HEK293 (cell line): Measurements from ENCODE around the gene SMIM41.

ENCODE experiments used
- GFI1B ChIP-seq: fragments of 450-650 bp; formaldehyde crosslinking; IDR thresholded peaks from 2 replicates; pipeline ENCODE4 v1.5.1; 2016; ENCODE audit warnings: missing biosample characterization, missing genetic modification characterization
- KLF1 ChIP-seq: fragments of 450-650 bp; formaldehyde crosslinking; IDR thresholded peaks from 2 replicates; pipeline ENCODE4 v1.5.1; 2016; ENCODE audit warnings: missing biosample characterization, missing genetic modification characterization
- MEIS1 ChIP-seq: sonication (generic); formaldehyde crosslinking; IDR thresholded peaks from 2 replicates; pipeline ENCODE4 v1.8.1; 2022; ENCODE audit warnings: missing genetic modification reagents, mild to moderate bottlenecking, borderline replicate concordance
- ZBTB8A ChIP-seq: fragments of 450-650 bp; formaldehyde crosslinking; IDR thresholded peaks from 2 replicates; pipeline ENCODE4 v1.5.1; 2016; ENCODE audit warnings: missing biosample characterization, missing genetic modification characterization
- ZNF132 ChIP-seq: fragments of 450-650 bp; formaldehyde crosslinking; IDR thresholded peaks from 2 replicates; pipeline ENCODE4 v1.5.1; 2017; ENCODE audit warnings: missing biosample characterization, missing genetic modification characterization, borderline replicate concordance
- ZNF157 ChIP-seq: fragments of 450-650 bp; formaldehyde crosslinking; IDR thresholded peaks from 2 replicates; pipeline ENCODE4 v1.5.1; 2016; ENCODE audit warnings: missing biosample characterization, missing genetic modification characterization
- ZNF175 ChIP-seq: fragments of 450-650 bp; formaldehyde crosslinking; IDR thresholded peaks from 2 replicates; pipeline ENCODE4 v1.5.1; 2016; ENCODE audit warnings: missing biosample characterization, missing genetic modification characterization
- ZNF221 ChIP-seq: fragments of 450-650 bp; formaldehyde crosslinking; IDR thresholded peaks from 2 replicates; pipeline ENCODE4 v1.5.1; 2017; ENCODE audit warnings: missing biosample characterization, missing genetic modification characterization, borderline replicate concordance
- ZNF423 ChIP-seq: fragments of 450-650 bp; formaldehyde crosslinking; IDR thresholded peaks from 2 replicates; pipeline ENCODE4 v1.5.1; 2016; ENCODE audit warnings: missing biosample characterization, missing genetic modification characterization
- ZNF48 ChIP-seq: fragments of 450-650 bp; formaldehyde crosslinking; IDR thresholded peaks from 2 replicates; pipeline ENCODE4 v1.5.1; 2016; ENCODE audit warnings: missing biosample characterization, missing genetic modification characterization
- ZNF514 ChIP-seq: fragments of 450-650 bp; formaldehyde crosslinking; IDR thresholded peaks from 2 replicates; pipeline ENCODE4 v1.5.1; 2016; ENCODE audit warnings: missing biosample characterization, missing genetic modification characterization
- ZNF530 ChIP-seq: fragments of 450-650 bp; formaldehyde crosslinking; IDR thresholded peaks from 2 replicates; pipeline ENCODE4 v1.5.1; 2016; ENCODE audit warnings: low read depth, missing biosample characterization, missing genetic modification characterization
- ZNF544 ChIP-seq: fragments of 450-650 bp; formaldehyde crosslinking; IDR thresholded peaks from 2 replicates; pipeline ENCODE4 v1.5.0; 2017; ENCODE audit warnings: missing biosample characterization, missing genetic modification characterization
- ZNF558 ChIP-seq: fragments of 450-650 bp; formaldehyde crosslinking; IDR thresholded peaks from 2 replicates; pipeline ENCODE4 v1.5.1; 2016; ENCODE audit warnings: missing biosample characterization, missing genetic modification characterization
- ZNF596 ChIP-seq: fragments of 450-650 bp; IDR thresholded peaks from 2 replicates; pipeline ENCODE4 v1.5.0; 2018; ENCODE audit warnings: missing biosample characterization, mild to moderate bottlenecking, missing genetic modification characterization, moderate library complexity
- ZNF670 ChIP-seq: fragments of 450-650 bp; formaldehyde crosslinking; IDR thresholded peaks from 2 replicates; pipeline ENCODE4 v1.5.1; 2016; ENCODE audit warnings: missing biosample characterization, missing genetic modification characterization, low read depth
- ZNF747 ChIP-seq: fragments of 450-650 bp; formaldehyde crosslinking; IDR thresholded peaks from 2 replicates; pipeline ENCODE4 v1.5.1; 2016; ENCODE audit warnings: missing biosample characterization, missing genetic modification characterization
- TF ChIP-seq, protein P1 (sequence below): fragments of 450-650 bp; formaldehyde crosslinking; IDR thresholded peaks from 2 replicates; pipeline ENCODE4 v1.5.1; 2016; ENCODE audit warnings: missing biosample characterization, missing genetic modification characterization, low read depth
- TF ChIP-seq, protein P2 (sequence below): fragments of 450-650 bp; formaldehyde crosslinking; IDR thresholded peaks from 2 replicates; pipeline ENCODE4 v1.5.1; 2016; ENCODE audit warnings: missing biosample characterization, missing genetic modification characterization
- TF ChIP-seq, protein P3 (sequence below): fragments of 450-650 bp; formaldehyde crosslinking; conservative IDR thresholded peaks from 2 replicates; pipeline ENCODE4 v1.5.1; 2016; ENCODE audit warnings: low read depth, missing biosample characterization, missing genetic modification characterization
- TF ChIP-seq, protein P4 (sequence below): fragments of 450-650 bp; formaldehyde crosslinking; IDR thresholded peaks from 2 replicates; pipeline ENCODE4 v1.5.1; 2017; ENCODE audit warnings: missing biosample characterization, missing genetic modification characterization
- TF ChIP-seq, protein P5 (sequence below): fragments of 450-650 bp; formaldehyde crosslinking; IDR thresholded peaks from 2 replicates; pipeline ENCODE4 v1.5.1; 2016; ENCODE audit warnings: missing biosample characterization, missing genetic modification characterization
- TF ChIP-seq, protein P6 (sequence below): fragments of 450-650 bp; formaldehyde crosslinking; IDR thresholded peaks from 2 replicates; pipeline ENCODE4 v1.5.1; 2016; ENCODE audit warnings: missing biosample characterization, missing genetic modification characterization, borderline replicate concordance

The SMIM41 gene

DNA sequence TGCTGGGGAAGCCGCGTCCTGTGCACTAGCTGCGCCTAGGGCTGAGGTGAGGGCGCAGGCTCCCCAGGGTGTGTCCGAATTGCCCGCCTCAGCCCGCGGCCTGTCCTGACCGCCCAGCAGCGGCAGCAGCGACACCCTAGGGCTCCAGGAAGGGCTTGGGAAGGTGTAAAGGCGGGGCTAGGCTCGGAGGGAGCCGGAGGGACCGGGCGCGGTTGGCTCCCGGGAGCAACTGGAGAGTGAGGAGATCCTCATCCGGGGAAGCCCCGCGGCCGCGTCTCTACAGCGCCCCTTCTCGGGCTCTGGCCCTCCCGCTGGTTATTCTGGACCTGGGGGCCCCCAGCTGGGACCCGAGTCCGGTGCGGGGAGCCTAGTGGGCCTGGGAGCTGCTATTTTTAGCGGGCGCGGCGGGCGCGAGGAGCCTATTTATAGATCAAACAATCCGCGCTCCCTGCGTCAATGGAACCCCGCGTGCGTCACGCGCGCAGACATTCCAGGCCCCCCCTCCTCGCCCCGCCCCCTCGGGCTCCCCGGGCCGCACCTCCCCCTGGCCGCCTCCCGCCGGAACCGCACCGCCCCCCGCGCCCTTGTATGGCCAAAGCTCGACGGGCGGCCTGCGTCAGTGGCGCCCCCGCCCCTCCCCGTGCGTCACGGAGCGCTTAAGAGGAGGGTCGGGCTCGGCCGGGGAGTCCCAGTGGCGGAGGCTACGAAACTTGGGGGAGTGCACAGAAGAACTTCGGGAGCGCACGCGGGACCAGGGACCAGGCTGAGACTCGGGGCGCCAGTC, 28.6 kb upstream of the SMIM41 start, which contains the start of gene NR4A1 (continued):
- TF ChIP-seq, protein P1, sequence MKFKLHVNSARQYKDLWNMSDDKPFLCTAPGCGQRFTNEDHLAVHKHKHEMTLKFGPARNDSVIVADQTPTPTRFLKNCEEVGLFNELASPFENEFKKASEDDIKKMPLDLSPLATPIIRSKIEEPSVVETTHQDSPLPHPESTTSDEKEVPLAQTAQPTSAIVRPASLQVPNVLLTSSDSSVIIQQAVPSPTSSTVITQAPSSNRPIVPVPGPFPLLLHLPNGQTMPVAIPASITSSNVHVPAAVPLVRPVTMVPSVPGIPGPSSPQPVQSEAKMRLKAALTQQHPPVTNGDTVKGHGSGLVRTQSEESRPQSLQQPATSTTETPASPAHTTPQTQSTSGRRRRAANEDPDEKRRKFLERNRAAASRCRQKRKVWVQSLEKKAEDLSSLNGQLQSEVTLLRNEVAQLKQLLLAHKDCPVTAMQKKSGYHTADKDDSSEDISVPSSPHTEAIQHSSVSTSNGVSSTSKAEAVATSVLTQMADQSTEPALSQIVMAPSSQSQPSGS (tag by site-specific recombination), result no peak
- TF ChIP-seq ZNF596 (tag by site-specific recombination), result peak; percentile 16; the same call in 1 of the 2 replicates
- no peak for TF ChIP-seq ZNF747 (tag by site-specific recombination)
- no peak for TF ChIP-seq ZNF48 (tag by site-specific recombination)
- TF ChIP-seq, protein P2, sequence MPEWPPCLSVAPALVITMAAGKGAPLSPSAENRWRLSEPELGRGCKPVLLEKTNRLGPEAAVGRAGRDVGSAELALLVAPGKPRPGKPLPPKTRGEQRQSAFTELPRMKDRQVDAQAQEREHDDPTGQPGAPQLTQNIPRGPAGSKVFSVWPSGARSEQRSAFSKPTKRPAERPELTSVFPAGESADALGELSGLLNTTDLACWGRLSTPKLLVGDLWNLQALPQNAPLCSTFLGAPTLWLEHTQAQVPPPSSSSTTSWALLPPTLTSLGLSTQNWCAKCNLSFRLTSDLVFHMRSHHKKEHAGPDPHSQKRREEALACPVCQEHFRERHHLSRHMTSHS (tag by site-specific recombination), result no peak
- no peak for TF ChIP-seq ZNF514
- peak; percentile 98 for TF ChIP-seq ZBTB8A (tag by site-specific recombination)
- TF ChIP-seq, protein P3, sequence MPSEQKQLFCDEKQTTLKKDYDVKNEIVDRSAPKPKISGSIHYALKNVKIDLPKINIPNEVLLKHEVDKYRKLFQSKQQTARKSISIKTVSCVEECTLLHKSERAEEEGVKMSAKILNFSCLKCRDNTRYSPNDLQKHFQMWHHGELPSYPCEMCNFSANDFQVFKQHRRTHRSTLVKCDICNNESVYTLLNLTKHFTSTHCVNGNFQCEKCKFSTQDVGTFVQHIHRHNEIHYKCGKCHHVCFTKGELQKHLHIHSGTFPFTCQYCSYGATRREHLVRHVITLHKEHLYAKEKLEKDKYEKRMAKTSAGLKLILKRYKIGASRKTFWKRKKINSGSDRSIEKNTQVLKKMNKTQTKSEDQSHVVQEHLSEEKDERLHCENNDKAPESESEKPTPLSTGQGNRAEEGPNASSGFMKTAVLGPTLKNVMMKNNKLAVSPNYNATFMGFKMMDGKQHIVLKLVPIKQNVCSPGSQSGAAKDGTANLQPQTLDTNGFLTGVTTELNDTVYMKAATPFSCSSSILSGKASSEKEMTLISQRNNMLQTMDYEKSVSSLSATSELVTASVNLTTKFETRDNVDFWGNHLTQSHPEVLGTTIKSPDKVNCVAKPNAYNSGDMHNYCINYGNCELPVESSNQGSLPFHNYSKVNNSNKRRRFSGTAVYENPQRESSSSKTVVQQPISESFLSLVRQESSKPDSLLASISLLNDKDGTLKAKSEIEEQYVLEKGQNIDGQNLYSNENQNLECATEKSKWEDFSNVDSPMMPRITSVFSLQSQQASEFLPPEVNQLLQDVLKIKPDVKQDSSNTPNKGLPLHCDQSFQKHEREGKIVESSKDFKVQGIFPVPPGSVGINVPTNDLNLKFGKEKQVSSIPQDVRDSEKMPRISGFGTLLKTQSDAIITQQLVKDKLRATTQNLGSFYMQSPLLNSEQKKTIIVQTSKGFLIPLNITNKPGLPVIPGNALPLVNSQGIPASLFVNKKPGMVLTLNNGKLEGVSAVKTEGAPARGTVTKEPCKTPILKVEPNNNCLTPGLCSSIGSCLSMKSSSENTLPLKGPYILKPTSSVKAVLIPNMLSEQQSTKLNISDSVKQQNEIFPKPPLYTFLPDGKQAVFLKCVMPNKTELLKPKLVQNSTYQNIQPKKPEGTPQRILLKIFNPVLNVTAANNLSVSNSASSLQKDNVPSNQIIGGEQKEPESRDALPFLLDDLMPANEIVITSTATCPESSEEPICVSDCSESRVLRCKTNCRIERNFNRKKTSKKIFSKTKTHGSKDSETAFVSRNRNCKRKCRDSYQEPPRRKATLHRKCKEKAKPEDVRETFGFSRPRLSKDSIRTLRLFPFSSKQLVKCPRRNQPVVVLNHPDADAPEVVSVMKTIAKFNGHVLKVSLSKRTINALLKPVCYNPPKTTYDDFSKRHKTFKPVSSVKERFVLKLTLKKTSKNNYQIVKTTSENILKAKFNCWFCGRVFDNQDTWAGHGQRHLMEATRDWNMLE (tag by site-specific recombination), result no peak
- TF ChIP-seq ZNF221 (tag by site-specific recombination), result no peak
- peak; percentile 82 for TF ChIP-seq KLF1
- TF ChIP-seq, protein P4, sequence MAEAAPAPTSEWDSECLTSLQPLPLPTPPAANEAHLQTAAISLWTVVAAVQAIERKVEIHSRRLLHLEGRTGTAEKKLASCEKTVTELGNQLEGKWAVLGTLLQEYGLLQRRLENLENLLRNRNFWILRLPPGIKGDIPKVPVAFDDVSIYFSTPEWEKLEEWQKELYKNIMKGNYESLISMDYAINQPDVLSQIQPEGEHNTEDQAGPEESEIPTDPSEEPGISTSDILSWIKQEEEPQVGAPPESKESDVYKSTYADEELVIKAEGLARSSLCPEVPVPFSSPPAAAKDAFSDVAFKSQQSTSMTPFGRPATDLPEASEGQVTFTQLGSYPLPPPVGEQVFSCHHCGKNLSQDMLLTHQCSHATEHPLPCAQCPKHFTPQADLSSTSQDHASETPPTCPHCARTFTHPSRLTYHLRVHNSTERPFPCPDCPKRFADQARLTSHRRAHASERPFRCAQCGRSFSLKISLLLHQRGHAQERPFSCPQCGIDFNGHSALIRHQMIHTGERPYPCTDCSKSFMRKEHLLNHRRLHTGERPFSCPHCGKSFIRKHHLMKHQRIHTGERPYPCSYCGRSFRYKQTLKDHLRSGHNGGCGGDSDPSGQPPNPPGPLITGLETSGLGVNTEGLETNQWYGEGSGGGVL, result peak; percentile 91
- no peak for TF ChIP-seq ZNF175 (tag by site-specific recombination)
- no peak for TF ChIP-seq ZNF530 (tag by site-specific recombination)
- no peak for TF ChIP-seq ZNF544 (tag by site-specific recombination)
- TF ChIP-seq GFI1B, result no peak
- TF ChIP-seq, protein P5, sequence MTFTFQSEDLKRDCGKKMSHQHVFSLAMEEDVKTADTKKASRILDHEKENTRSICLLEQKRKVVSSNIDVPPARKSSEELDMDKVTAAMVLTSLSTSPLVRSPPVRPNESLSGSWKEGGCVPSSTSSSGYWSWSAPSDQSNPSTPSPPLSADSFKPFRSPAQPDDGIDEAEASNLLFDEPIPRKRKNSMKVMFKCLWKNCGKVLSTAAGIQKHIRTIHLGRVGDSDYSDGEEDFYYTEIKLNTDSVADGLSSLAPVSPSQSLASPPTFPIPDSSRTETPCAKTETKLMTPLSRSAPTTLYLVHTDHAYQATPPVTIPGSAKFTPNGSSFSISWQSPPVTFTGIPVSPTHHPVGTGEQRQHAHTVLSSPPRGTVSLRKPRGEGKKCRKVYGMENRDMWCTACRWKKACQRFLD, result no peak
- TF ChIP-seq ZNF157, result no peak
- TF ChIP-seq ZNF670, result no peak
- peak; percentile 93 for TF ChIP-seq ZNF423
- no peak for TF ChIP-seq MEIS1 (CRISPR knock-in tag)
- no peak for TF ChIP-seq ZNF132 (tag by site-specific recombination)
- TF ChIP-seq, protein P6, sequence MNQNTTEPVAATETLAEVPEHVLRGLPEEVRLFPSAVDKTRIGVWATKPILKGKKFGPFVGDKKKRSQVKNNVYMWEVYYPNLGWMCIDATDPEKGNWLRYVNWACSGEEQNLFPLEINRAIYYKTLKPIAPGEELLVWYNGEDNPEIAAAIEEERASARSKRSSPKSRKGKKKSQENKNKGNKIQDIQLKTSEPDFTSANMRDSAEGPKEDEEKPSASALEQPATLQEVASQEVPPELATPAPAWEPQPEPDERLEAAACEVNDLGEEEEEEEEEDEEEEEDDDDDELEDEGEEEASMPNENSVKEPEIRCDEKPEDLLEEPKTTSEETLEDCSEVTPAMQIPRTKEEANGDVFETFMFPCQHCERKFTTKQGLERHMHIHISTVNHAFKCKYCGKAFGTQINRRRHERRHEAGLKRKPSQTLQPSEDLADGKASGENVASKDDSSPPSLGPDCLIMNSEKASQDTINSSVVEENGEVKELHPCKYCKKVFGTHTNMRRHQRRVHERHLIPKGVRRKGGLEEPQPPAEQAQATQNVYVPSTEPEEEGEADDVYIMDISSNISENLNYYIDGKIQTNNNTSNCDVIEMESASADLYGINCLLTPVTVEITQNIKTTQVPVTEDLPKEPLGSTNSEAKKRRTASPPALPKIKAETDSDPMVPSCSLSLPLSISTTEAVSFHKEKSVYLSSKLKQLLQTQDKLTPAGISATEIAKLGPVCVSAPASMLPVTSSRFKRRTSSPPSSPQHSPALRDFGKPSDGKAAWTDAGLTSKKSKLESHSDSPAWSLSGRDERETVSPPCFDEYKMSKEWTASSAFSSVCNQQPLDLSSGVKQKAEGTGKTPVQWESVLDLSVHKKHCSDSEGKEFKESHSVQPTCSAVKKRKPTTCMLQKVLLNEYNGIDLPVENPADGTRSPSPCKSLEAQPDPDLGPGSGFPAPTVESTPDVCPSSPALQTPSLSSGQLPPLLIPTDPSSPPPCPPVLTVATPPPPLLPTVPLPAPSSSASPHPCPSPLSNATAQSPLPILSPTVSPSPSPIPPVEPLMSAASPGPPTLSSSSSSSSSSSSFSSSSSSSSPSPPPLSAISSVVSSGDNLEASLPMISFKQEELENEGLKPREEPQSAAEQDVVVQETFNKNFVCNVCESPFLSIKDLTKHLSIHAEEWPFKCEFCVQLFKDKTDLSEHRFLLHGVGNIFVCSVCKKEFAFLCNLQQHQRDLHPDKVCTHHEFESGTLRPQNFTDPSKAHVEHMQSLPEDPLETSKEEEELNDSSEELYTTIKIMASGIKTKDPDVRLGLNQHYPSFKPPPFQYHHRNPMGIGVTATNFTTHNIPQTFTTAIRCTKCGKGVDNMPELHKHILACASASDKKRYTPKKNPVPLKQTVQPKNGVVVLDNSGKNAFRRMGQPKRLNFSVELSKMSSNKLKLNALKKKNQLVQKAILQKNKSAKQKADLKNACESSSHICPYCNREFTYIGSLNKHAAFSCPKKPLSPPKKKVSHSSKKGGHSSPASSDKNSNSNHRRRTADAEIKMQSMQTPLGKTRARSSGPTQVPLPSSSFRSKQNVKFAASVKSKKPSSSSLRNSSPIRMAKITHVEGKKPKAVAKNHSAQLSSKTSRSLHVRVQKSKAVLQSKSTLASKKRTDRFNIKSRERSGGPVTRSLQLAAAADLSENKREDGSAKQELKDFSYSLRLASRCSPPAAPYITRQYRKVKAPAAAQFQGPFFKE, result no peak
- no peak for TF ChIP-seq ZNF558
